Measurements from ENCODE around the gene PPA2.
"Not testable (repeated sequence)": the region's sequence is repeated elsewhere in the genome, so short reads cannot be mapped to it uniquely, and the experiment has no call there.

The PPA2 gene

DNA sequence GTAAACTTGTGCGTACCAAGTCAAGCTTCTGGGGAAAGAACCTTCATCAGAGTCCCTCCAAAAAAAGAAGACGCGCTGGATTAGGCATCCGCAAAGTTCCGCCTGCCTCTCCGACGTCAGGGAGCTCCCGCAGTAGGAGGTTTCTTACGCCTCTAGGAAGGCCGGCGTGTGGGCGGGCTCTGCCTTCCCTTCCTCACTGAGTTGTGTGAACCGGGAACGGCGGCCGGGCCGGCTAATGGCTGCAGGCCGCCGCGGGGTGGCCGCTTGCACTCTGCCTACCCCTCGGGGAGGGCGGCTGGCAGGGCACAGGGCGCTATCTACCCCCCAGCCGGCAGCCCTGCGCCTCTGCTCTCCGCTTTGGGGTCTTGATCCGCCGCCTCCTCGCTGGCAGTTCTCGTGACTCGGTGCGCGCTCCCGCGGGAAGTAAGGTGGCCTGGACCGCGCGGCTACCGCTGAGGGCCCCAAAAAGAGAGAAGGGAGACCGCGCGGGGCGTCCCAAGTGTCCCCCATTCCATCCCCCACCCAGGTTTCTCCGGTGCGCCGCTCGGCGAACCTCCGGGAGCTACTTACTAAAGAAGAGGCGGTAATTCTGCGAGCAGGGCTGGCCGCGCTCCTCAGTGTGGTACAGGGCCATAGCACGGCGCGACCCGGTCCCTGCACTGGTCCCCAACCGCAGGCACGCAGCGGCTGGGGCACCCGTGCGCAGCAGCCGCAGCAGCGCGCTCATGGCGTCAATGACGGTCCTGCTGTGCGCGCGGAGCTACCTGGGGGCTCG, at the start of gene PPA2:
PPA2 (minus strand) TSS at position 739 of the 775 bp plus-strand sequence; CDS start at position 727, 12 bp downstream.
- DNase-seq: peak; percentile 88

DNA sequence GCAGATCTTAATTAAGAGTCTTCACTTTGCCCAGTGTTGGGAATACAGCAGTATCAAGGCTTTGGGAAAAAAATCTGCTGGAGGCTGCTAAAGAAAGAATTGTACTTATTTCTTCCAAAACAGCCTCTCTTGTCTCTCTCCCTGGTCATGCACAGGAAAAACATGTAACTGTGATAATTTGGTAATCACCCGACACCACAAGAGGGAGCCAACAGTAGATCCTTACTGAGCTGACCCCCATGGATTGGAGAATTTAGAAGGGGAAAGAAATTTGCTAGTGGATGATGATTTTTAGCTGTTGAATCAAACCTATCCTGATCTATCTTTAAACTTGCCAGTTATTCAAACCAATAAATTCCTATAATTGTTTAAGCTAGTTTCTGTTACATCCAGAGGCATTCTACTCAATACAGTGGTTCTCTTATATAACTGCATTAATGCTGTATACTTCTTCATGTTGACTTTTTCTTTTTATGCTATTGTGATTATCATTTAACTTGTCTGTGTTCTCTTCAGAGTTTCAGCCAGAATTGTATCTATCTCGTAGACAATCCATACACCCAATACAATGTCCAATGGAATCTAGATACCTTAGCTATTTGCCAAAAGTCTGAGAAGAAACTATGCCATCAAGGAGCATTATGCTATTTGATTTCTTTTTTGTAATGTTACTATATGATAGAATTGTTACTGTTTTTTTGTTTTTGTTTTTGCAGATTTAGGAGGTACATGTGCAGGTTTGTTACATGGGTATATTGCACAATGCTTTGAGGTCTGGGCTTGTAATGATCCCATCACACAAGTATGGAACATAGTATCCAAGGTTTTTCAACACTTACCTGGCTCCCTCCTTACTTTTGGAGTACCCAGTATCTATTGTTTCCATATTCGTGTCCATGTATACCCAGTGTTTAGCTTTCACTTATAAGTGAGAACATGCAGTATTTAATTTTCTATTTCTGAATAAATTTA, 47.2 kb upstream of the PPA2 start:
- peak; percentile 29 for DNase-seq

DNA sequence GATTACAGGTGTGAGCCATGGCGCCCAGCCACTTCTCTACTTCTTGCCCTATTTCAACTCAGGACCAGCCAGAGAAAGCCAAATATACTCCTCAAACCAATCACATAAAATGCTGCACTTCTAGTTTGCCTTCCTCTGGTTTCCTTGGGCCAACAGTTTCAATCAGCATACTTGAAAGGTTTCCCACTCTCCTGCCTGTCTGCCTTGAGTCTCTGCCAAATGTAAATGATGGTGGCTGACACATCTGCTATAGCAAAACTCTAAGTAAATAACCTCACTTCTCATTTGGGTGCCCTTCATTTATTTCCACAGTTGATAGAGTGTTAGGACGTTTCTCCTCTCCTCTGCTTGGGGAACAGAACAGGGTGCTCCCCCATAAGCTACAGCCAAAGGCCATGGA, 36.4 kb upstream of the PPA2 start:
- no peak for DNase-seq

DNA sequence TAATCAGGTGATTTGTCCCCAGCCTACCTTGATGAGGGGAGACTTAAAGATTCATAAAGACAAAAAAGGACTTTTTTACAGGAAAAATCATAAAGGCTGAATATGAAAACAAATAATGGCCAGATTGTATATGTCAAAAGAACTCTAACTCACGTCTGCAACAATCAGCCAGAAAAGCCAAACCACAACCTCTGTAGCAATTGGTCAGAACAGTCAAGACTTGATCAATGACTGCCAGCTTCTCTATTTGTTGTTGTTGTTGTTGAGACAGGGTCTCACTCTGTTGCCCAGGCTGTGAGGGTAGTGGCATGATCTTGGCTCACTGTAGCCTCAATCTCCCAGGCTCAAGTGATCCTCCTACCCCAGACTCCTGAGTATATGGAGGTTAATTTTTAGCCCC, 35.9 kb upstream of the PPA2 start:
- no peak for DNase-seq

DNA sequence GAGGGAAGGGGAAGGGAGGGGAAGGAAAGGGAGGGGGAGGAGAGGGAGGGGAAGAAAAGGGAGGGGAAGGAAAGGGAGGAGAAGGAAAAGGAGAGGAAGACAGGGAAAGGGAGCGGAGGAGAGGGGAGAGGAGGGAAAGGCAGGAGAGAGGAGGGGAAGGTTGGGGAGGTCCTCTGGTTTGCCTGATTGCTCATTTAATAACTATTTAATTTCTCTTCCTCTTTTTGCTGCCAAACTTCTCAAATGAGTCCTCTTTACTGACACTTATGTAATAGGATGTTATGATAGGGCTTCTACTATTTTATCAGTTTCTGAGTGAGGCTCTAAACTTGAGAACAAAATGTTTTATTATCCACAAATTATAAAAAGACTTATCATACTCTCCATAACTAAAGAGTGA, 35.4 kb upstream of the PPA2 start:
- no peak for DNase-seq

DNA sequence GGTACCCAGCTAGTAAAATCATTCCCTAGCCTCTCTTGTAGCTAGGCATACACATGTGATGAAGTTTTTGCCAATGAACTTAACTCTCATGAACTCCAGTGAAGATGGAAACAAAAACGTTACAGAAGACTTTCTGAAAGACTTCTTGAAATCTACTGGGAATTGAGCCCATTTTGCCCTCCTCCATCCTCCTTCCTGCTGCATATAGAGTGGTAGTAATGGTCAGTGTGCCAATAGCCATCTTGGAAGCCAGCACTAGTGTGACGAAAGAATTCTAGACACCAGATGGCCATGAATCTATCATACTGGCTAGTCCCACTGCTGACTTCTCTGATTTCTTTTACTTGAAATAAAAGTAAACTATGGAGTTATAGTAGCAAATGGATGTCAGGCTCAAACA, 30.9 kb upstream of the PPA2 start:
- no peak for DNase-seq

DNA sequence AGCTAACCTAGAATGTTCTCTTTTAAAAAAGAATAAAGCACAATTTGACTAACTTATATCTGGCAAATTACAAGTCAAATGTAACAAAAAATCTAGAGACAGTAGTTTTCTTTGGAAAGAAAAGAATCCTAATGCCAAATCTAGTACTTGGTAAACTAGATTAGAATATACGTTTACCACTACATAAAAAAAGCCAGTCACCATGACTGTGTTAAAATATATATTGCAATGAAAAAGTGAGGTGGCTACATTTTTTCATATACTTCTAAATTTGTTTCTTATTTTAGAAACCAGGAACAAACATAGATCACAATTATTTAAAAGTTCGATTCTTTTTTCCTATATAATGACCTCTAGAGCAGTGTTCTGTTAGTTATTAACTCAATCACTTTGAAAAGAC, 29.6 kb upstream of the PPA2 start:
- no peak for DNase-seq

DNA sequence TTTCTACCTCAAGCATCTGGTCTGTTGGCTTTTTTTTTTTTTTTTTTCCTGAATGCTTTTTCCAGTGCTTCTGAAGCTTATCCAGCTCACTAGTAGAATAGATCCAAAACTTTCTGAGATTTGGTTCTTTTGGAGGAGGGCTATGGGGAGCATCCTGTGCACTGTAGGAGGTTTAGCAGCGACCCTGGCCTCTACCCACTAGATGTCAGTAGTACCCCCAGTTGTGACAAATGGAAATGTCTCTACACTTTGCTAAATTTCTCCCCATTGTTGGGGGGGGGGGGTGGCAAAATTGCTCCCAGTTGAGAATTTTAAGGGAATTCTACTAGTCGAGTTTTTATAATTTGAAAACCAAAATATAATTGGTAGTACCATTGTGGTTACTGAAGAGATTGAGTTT, 23.0 kb upstream of the PPA2 start:
- DNase-seq: no peak

DNA sequence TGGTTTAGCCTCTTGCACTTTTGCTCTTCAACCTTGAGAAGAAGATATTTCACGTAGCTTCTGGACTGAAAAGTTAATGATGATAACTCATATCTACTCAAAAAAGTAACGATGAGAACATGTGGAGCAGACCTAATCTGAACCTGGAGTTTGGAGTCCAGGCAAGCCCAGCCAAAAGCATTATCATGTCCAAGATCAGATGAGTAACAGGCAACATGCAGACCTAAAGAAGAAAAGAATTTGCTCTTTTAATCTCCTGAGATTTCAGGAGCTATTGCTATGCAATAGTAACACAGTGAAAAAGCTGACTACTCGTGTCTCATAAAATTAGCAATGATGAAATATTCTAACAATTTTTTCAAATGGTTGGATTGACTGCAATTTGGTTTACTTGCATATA, 21.8 kb upstream of the PPA2 start:
- peak; percentile 10 for DNase-seq

DNA sequence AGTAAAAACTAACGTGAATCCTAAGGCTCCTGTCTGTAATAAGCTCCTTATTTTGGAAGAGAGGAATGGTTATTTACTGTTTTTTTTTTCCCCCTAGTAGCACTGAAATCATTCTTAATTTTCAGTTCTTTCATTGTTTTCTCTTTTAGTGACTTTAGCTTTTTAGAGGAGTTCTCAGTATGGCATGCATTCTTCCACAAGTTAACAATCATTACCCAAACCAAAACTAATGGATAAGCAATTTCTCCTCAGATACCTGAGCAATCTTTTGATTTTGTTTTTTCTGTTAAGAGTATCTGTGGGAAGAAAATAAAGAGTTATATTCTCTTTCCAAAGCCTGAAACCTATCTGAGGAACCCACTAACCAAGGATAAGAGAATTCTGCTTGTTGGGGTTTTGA, 16.7 kb upstream of the PPA2 start:
- no peak for DNase-seq

DNA sequence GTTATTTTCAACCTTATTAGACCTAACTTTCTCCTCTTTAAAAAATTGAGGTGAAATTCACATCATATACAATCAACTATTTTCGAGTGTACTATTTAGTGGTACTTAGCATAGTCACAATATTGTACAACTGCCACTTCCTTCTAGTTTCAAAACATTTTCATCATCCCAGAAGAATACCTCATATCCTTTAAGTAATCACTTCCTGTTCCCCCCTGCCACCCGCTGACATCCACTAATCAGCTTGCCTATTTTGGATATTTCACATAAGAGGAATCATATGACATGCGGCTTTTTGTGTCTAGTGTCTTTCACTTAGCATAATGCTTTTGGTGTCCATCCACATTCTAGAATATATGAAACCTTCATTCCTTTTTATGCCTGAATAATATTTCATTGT, 10.0 kb upstream of the PPA2 start:
- DNase-seq: no peak

DNA sequence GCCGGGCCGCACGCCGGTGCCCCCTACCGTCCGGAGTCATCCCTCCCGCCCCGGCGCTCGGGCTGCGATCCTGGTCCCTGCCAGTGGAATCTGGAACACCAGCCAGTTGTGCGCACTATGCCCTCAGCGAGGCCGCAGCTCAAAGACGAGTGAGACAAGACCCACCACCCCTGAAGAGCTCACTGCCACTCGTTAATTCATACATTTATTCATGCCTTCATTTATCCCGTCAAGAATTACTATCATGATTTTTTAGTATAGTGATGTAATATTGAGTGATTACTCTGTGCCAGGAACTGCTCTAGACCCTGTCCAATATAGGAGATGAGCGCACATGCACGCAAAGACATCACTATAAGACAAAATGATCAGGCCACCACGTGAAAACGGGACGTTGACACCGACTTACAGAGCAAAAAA, 247 bp upstream of the PPA2 start:
- DNase-seq: peak; percentile 81

DNA sequence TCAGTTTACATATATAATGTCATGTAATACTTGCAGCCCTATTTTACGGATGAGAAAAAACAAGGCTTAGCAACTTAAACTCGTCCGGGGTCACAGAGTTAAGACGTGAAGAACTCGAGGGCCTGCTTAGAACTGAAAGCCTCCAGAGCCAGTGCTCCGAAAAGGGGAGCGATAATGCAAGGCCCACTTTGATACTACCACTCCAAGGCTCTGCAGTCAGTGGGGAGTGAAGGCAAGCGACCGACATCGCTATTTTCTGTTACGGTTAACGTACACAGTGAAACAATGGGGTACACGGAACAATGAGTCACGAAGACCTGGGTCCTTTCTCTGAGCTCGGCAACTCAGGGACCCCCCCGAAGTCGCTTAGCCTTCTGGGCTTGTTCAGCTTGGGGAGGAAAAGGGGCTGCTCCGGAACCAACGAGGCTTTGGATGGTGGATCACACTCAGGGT, 965 bp downstream of the PPA2 start:
- DNase-seq: no peak

DNA sequence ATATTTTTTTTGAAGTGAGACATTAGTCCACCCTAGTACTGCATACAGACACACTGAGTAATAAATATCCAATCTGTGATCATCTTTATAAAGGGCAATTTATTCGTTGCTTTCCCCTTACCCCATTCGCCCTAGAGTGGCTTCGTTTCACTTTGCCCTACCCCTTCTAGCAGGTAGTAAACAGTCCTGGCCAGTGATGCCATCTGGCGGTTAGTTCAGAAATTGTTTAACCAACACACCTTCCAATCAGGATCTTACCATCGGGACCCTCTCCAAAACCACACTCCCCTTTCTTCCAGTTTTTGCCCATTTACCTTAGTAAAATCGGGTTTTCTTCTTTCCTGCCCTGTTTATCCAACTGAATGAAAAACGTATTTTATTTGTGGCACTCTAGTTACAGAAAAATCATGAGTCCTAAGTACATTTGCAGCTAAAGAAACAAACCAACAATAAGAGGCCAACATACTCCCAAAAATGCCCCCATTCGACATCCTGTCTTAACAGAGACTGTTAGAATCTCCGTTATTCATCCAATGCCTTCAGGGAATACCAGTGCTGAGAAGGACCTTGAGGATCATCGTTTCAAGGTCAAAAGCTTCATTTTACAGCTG, 2.2 kb downstream of the PPA2 start:
- DNase-seq: peak; percentile 72

DNA sequence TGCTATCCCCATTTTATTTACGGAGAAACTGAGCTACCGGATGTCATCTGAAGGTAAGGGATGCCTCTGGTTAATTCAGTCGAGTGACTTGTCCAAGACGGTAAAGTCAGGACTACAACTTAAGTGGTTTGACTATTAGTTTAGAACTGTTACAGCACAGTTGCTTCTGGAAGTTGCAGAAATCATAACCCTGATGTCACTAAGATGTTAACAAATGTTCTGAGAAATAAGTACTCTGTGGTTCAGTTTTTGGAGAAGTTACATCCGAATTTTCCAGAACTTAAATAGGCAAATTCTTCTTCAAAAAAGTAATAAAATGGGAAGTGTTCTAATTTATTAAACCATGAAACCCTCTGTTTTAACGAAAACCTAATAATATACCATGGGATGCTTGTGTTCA, 3.1 kb downstream of the PPA2 start:
- DNase-seq: no peak

DNA sequence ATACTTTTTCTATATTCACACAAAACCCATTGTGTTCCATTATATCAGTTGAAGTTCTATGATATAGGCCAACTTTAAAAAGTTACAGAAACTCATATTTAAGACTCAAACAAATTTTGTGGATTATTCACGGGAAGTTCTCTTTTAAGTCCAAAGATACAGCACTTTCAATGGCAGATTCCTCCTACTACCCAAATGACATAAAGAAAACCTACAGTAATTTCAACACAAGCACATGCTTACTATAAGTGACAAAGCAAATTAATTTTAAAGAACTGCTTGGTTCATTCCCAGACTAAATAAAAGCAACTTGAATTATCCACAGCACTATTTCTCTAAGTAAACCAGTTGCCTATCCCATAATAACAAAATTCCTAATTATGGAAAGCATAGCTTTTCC, 4.1 kb downstream of the PPA2 start:
- no peak for DNase-seq

DNA sequence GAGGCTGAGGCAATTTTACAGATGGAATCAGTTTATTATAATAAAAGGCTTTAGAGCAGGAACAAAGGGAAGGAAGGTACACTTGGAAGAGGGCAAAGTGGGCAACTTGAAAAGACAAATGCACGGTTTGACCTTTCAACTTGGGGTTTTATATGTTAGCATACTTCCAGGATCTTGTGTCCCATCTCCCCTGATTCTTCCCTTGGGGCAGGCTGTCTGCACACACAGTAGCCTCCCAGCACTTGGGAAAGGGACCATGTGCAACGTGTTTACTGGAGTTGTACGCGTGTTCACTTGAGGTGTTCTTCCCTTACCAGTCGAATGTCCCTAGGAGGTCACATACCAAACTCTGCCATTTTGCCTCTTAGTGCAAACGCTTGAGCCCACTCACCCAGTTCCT, 7.3 kb downstream of the PPA2 start:
- DNase-seq: no peak

DNA sequence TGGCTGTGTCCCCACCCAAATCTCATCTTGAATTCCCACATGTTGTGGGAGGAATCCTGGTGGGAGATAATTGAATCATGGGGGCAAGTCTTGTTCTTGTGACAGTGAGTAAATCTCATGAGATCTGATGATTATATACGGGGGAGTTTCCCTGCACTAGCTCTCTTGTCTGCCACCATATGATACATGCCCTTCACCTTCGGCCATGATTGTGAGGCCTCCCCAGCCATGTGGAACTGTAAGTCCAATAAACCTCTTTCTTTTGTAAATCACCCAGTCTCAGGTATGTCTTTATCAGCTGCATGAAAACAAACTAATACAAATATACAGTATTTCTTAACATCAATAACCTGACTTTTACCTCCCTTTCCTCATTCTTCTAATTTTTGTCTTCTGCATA, 9.3 kb downstream of the PPA2 start:
- DNase-seq: not testable (repeated sequence)

DNA sequence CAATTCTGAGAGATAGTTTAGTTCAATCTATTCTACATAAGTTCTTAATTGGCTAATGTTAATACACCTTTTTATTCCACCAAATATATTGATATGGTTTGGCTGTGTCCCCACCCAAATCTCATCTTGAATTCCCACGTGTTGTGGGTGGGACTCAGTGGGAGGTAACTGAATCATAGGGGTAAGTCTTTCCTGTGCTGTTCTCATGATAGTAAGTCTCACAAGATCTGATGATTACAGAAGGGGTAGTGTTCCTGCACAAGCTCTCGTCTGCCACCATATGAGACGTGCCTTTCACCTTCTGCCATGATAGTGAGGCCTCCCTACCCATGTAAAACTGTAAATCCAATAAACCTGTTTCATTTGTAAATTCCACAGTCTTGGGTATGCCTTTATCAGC, 11.3 kb downstream of the PPA2 start:
- DNase-seq: no peak

DNA sequence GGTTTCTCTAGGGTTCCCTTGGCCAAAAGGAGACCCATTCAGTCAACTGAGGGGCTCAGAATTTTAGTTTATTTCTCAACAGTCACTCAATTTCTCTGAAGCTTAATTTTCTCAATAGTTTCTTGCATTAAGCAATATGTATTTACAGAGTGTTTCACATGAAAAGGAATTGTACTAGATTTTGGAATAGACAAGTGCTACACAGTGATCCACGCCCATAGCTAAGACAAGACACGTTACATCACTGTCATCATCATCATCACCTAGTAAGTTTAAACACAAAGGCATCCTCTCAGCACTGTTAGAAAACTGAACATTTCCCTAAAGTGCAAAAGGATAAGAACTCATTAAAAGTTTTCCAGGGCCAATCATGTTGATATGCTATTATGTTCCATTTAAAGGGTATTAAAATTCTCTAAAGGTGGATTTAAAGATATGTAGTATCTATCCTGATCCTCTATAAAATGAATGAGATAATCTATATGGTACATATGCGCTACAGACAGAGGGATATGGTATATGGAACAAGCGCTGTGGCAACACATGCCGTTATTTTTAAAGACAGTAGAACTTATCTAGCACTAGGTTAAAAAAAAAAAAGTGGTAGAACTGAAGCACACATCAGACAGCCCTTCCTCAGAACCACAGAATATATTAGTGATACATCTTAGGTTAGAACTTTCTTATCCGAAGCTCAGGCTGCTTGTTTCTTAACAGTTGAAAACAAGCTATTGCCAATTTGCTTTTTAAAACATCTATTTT, 12.1 kb downstream of the PPA2 start:
- DNase-seq: no peak

DNA sequence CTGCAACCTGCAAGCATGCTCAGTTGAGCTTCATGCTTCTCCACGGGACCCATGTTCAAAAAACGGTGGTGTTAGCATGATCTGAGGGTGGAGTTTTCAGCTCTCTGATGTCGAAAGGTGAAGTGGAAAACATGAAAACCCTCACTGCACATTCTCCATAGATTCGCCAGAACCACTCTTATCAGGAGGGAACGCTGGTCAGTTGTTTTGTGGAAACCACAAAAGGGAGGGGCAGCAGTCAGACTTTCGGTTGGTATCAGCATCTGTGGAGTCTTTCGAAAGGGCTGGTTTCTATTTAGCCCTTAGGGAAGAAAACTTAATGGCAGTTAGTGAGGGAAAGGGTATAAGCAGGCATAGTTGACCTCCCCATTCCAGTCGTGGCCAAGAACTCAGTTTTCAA, 12.6 kb downstream of the PPA2 start:
- no peak for DNase-seq

DNA sequence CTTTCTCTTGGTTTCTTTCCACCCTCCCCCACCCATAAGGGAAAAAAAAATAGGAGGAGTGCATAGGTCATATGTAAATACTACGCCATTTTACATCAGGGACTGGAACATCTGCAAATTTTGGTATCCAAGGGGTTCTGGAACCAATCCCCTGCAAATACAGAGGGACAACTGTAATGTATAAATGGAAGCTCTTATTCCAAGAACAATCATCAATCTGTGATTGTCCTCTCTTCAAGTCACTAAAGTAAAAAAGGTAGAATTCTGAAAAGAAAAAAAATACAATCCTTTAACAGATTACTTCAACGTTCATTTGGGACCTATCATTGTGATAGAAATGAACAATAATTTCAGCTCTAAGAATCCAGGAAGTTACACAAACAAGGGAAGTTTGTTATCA, 13.6 kb downstream of the PPA2 start:
- DNase-seq: no peak

DNA sequence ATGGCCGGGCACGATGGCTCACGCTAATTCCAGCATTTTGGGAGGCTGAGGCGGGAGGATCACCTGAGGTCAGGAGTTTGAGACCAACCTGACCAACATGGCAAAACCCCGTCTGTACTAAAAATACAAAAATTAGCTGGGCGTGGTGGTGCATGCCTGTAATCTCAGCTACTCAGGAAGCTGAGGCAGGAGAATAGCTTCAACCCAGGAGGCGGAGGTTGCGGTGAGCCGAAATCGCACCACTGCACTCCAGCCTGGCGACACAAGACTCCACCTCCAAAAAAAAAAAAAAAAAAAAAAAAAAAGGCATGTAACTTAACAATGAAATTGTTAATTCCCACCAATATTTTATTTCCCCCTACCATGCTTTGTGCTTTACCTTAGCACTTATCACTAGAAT, 15.3 kb downstream of the PPA2 start:
- not testable (repeated sequence) for DNase-seq
